GM23248 (cell line): ENCODE measurements around the gene IKZF3. TPM values are rescaled to one million over a fixed set of nuclear protein-coding genes. Genes with fewer than 3 reads are reported as not detected.
A peak's percentile ranks its signal among the peaks of the same experiment; 100 is the strongest.

Experiments used
- DNase-seq: peaks from one replicate; pipeline ENCODE4 v3.0.0-alpha.2; 2015
- H2AFZ ChIP-seq: fragments of 200-600 bp; sonication (generic); 2 replicates; pipeline ENCODE4 v1.6.1; 2016; ENCODE audit warnings: antibody characterized with exemption
- H3F3A ChIP-seq: fragments of 200-600 bp; sonication (generic); 2 replicates; pipeline ENCODE4 v1.6.1; 2016; ENCODE audit warnings: mild to moderate bottlenecking, antibody characterized with exemption, mixed run types; ENCODE audit not compliant: insufficient read depth
- H3K27ac ChIP-seq: fragments of 200-600 bp; sonication (generic); 2 replicates; pipeline ENCODE4 v1.5.1; 2016; ENCODE audit warnings: mild to moderate bottlenecking
- H3K27me3 ChIP-seq: fragments of 200-600 bp; sonication (generic); replicated peaks from 2 replicates; pipeline ENCODE4 v1.6.1; 2016; ENCODE audit warnings: mild to moderate bottlenecking; ENCODE audit not compliant: insufficient read depth
- H3K36me3 ChIP-seq: fragments of 200-600 bp; sonication (generic); 2 replicates; pipeline ENCODE4 v1.6.1; 2016; ENCODE audit warnings: low read depth, mild to moderate bottlenecking
- H3K4me1 ChIP-seq: fragments of 200-600 bp; sonication (generic); 2 replicates; pipeline ENCODE4 v1.6.1; 2016; ENCODE audit warnings: mild to moderate bottlenecking; ENCODE audit not compliant: insufficient read depth
- H3K4me2 ChIP-seq: fragments of 200-600 bp; sonication (generic); one replicate; pipeline ENCODE4 v1.6.1; 2016; ENCODE audit warnings: mild to moderate bottlenecking; ENCODE audit not compliant: unreplicated experiment
- H3K4me3 ChIP-seq: fragments of 200-600 bp; sonication (generic); 2 replicates; pipeline ENCODE4 v1.5.1; 2016; ENCODE audit warnings: mild to moderate bottlenecking
- H3K79me2 ChIP-seq: fragments of 200-600 bp; sonication (generic); 2 replicates; pipeline ENCODE4 v1.6.1; 2016; ENCODE audit warnings: mild to moderate bottlenecking; ENCODE audit not compliant: insufficient read depth
- H3K9ac ChIP-seq: fragments of 200-600 bp; sonication (generic); 2 replicates; pipeline ENCODE4 v1.6.1; 2016; ENCODE audit warnings: mild to moderate bottlenecking
- H3K9me2 ChIP-seq: fragments of 200-600 bp; sonication (generic); 2 replicates; pipeline ENCODE4 v1.6.1; 2016; ENCODE audit warnings: mixed run types, mild to moderate bottlenecking, moderate library complexity; ENCODE audit not compliant: insufficient read depth
- H3K9me3 ChIP-seq: fragments of 200-600 bp; sonication (generic); one replicate; pipeline ENCODE4 v1.6.1; 2017; ENCODE audit warnings: low read depth
- H4K20me1 ChIP-seq: fragments of 200-600 bp; sonication (generic); 2 replicates; pipeline ENCODE4 v1.6.0; 2016; ENCODE audit not compliant: insufficient read depth
- EZH2 ChIP-seq: fragments of 200-600 bp; sonication (generic); IDR thresholded peaks from 2 replicates; pipeline ENCODE4 v1.6.1; 2018; ENCODE audit warnings: antibody characterized with exemption, mild to moderate bottlenecking; ENCODE audit not compliant: insufficient read depth, poor library complexity, severe bottlenecking
- EZH2phosphoT487 ChIP-seq: fragments of 200-600 bp; sonication (generic); IDR thresholded peaks from 2 replicates; pipeline ENCODE4 v1.6.1; 2018; ENCODE audit warnings: antibody characterized with exemption, moderate library complexity, mild to moderate bottlenecking, low read depth; ENCODE audit not compliant: insufficient read depth
- whole genome bisulfite sequencing, 2 experiments: methylation state at CpG; one replicate each; pipeline ENCODE4 v1.1.6; 2015 to 2017; ENCODE audit warnings: low lambda C conversion rate in 2 of 2, low coverage in 1 of 2; ENCODE audit errors: missing lambda C conversion rate in 2 of 2; 5-methylcytosine and 5-hydroxymethylcytosine counted together
- in situ Hi-C: fragments of 300-500 bp; cut with MboI; formaldehyde crosslinking; loops from 2 replicates; pipeline ENCODE4 v1.15.0; 2020
- polyA plus RNA-seq: library from polyadenylated mRNA; unstranded; fragments of >200 nt; fragmentation: Nextera tagmentation; extraction: Ambion mirVana; gene quantifications from 2 replicates; pipeline ENCODE4 v1.2.1, GENCODE V29; 2016
- total RNA-seq: library from RNA; depleted of rRNA; stranded (reverse); fragments of >200 nt; shearing (Covaris generic); gene quantifications from 2 replicates; pipeline ENCODE4 v1.2.3, GENCODE V29; 2014

IKZF3 gene
- total and polyA plus RNA-seq, 2 experiments from 2014 or later, result 0.09 TPM; not detected in 1

DNA sequence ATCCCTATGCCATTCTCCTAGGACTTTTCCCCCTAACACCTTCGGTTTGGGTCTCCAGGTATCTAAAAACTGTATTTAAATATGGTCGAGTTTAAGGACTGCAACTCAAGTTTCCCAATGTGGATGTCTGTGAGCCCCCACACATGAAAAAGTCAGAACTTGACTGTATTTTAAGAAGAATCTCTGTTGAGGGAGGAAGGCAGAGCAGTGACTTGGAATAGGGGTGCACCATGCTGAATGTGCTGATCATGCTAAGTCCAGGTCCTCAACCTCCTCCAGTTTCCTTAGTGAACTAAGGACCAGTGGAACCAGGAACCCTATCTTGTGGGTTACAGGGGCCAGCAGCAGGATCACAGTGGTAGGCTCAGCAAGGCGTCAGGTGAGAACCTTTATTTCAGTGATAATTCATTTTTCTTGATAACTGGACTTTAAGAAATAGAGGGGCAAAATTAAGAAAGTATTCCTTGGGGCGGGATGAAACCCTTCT lies 106.9 kb downstream of the IKZF3 start:
- Histone ChIP-seq H3K9ac (no peak overlapping the region), H3K4me3 (no peak overlapping the region), H3K27ac (no peak overlapping the region), H4K20me1 (no peaks in the 10 kb centered on the region), H2AFZ (no peak overlapping the region), H3K4me1 (no peaks in the 10 kb centered on the region), H3K79me2 (no peaks in the 10 kb centered on the region), H3K27me3 (0 out of 2 replicates have a peak, but pooled peaks cover 12% of the 10 kb centered on the region), H3K36me3 (no peaks in the 10 kb centered on the region), H3K9me2 (no peaks in the 10 kb centered on the region), H3K9me3 (no peaks in the 10 kb centered on the region), H3F3A (peaks cover 7% of the 10 kb centered on the region; the same call in 1 of the 2 replicates), H3K4me2 (no peak overlapping the region)
- no peak for DNase-seq
- TF ChIP-seq EZH2 (no peak), EZH2phosphoT487 (no peak)
- WGBS, 2 experiments, result 83 to 89% methylated on average over 4 of the region's 4 CpGs
- in situ Hi-C loops, result loop anchor here (10.0 kb wide), 1 partner anchor 132 kb away; the partner anchor contains the start of gene PPP1R1B

DNA sequence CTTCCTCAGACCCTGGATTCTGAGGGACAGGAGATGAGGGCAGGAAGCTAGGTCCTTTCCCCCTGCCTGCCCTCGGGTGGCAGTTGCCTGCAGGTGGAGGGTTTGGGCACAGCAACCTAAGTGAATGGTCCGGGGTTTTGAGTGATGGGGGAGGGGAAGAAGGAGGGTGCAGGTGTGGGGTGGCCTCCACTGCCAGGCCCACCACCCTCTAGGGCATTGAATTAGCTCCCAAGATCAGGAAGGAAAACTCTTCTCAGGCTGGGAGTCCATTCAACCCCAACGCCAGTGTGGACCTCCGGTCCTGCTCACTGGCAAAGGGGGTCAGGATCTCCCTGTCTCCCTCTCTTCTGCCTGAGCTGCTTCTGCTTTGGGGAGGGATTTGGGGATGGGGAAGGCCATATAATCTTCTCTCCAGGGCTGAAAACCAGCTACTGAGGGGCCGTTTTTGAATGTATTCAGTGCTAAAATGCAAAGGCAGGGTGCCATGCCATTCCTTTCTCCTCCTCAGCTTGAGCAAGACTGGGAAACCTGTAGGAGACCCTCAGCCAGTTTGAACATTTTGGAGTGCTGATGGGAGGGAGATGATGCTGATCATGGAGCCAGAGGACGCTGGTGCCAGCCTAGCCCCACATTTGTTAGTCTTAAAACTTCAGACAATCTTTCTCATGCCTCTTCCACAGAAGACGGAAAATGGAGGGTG lies 107.6 kb downstream of the IKZF3 start:
- Histone ChIP-seq H3K79me2 (no peaks in the 10 kb centered on the region), H3K9ac (no peak overlapping the region), H3K4me1 (no peaks in the 10 kb centered on the region), H3F3A (peaks cover 7% of the 10 kb centered on the region; the same call in 1 of the 2 replicates), H3K27ac (no peak overlapping the region), H2AFZ (no peak overlapping the region), H3K9me3 (no peaks in the 10 kb centered on the region), H3K4me3 (no peak overlapping the region), H3K4me2 (no peak overlapping the region), H4K20me1 (no peaks in the 10 kb centered on the region), H3K36me3 (no peaks in the 10 kb centered on the region), H3K9me2 (no peaks in the 10 kb centered on the region), H3K27me3 (0 out of 2 replicates have a peak, but pooled peaks cover 12% of the 10 kb centered on the region)
- in situ Hi-C loops, result loop anchor here (10.0 kb wide), 1 partner anchor 132 kb away; the partner anchor contains the start of gene PPP1R1B
- DNase-seq, result no peak
- no peak for TF ChIP-seq EZH2phosphoT487
- no peak for TF ChIP-seq EZH2
- WGBS, 2 experiments, result 40 to 44% methylated on average over 7 of the region's 7 CpGs

DNA sequence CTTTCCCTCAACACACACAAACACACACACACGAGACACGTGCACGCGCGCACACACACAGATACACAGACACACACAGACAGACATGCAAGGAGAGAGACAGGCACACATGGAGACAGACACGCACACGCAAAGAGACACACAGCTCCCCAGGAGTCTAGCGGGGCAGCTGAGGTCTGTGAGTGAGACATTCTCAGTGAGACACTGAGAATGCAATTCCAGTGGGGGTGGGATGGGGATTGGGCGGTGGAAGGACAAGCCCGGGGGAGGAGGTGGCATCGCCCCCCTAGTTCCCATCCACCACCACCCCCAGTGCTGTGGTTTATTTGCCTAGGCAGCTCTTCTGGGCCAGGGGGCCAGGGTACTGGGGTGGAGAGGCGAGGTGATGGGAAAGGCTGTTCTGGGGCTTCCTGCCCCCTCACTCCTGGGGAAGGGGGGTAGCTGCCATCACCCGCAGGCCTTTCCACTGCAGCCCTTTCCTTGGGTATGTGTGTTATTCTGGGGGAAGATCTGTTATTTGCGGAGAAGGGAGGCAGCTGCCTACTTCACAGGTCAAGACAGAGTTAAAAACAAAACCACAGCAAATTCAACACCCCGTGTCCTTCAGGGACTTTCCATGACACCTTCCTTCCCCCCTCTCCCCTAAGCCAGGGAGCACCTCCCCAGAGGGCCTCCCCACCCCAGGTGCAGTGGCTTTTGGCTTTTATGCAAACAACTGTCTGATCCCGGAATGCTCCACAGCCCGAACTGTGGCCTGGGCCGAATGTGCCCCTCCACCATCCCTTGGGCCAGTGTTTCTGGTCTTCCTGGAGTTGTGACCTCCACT lies 108.3 kb downstream of the IKZF3 start:
- H3K79me2 ChIP-seq, result no peaks in the 10 kb centered on the region
- H3K4me3 ChIP-seq, result no peak overlapping the region
- TF ChIP-seq EZH2 (no peak), EZH2phosphoT487 (no peak)
- 0 out of 2 replicates have a peak, but pooled peaks cover 12% of the 10 kb centered on the region for H3K27me3 ChIP-seq
- H3K9ac ChIP-seq, result no peak overlapping the region
- H3K27ac ChIP-seq, result no peak overlapping the region
- WGBS, 2 experiments, result 76% methylated on average over 17 to 18 of the region's 18 CpGs
- no peaks in the 10 kb centered on the region for H3K4me1 ChIP-seq
- H3K4me2 ChIP-seq, result no peak overlapping the region
- H4K20me1 ChIP-seq, result no peaks in the 10 kb centered on the region
- peak; percentile 25 for DNase-seq
- H3K9me3 ChIP-seq, result no peaks in the 10 kb centered on the region
- in situ Hi-C loops, result loop anchor here (10.0 kb wide), 1 partner anchor 131 kb away; the partner anchor contains the start of gene PPP1R1B
- no peaks in the 10 kb centered on the region for H3K9me2 ChIP-seq
- peak overlapping the region; percentile 91; the same call in 1 of the 2 replicates for H2AFZ ChIP-seq
- H3F3A ChIP-seq, result peaks cover 7% of the 10 kb centered on the region; the same call in 1 of the 2 replicates
- H3K36me3 ChIP-seq, result no peaks in the 10 kb centered on the region

- no peaks in the 10 kb centered on the region for H3K4me1 ChIP-seq
- H3K79me2 ChIP-seq, result no peaks in the 10 kb centered on the region
- H2AFZ ChIP-seq, result peak overlapping the region; percentile 91
- no peaks in the 10 kb centered on the region for H3K9me3 ChIP-seq
- peaks cover 7% of the 10 kb centered on the region; the same call in 1 of the 2 replicates for H3F3A ChIP-seq
- H3K4me2 ChIP-seq, result peak overlapping the region; percentile 71
- TF ChIP-seq EZH2, result no peak
- TF ChIP-seq EZH2phosphoT487, result no peak
- H3K9ac ChIP-seq, result peak overlapping the region; percentile 89
- WGBS, 2 experiments, result 30 to 36% methylated on average over 14 to 21 of the region's 21 CpGs
- H4K20me1 ChIP-seq, result no peaks in the 10 kb centered on the region
- H3K9me2 ChIP-seq, result no peaks in the 10 kb centered on the region
- H3K36me3 ChIP-seq, result no peaks in the 10 kb centered on the region
- H3K27ac ChIP-seq, result 0 out of 2 replicates have a peak overlapping the region, but pooled peaks have one; percentile 44
- in situ Hi-C loops, result loop anchor here (10.0 kb wide), 1 partner anchor 130 kb away; the partner anchor contains the start of gene PPP1R1B
- 0 out of 2 replicates have a peak, but pooled peaks cover 12% of the 10 kb centered on the region for H3K27me3 ChIP-seq
- DNase-seq, result peak; percentile 33
- H3K4me3 ChIP-seq, result peak overlapping the region; percentile 81
Observed at GRCh38 chr17:39754958-39755553, 109.1 kb downstream of the IKZF3 start.
